Activated CD8-positive, alpha-beta T cell treated with anti-CD3 and anti-CD28 coated beads for 36 hours (primary cell): ENCODE measurements around the gene RETREG3. TPM values are rescaled to one million over a fixed set of nuclear protein-coding genes. Genes with fewer than 3 reads are reported as not detected.
A peak's percentile ranks its signal among the peaks of the same experiment; 100 is the strongest.

Source experiments
- ATAC-seq: fragments of 200-7000 bp; cut with Tn5 transposase; one replicate; pipeline ENCODE4 v1.10.0; 2021; ENCODE audit warnings: mild to moderate bottlenecking, moderate library complexity
- CTCF ChIA-PET: fragments of 350-600 bp; sonication (Branson Sonifier 250); formaldehyde crosslinking; loops from one replicate; lab custom pipeline; 2021; ENCODE audit warnings: antibody characterized with exemption; lab: Charles Lee
- POLR2A ChIA-PET: fragments of 350-600 bp; sonication (Branson Sonifier 250); formaldehyde crosslinking; loops from one replicate; lab custom pipeline; 2021; ENCODE audit warnings: antibody characterized with exemption; lab: Charles Lee
- DNase-seq: peaks from one replicate; pipeline ENCODE4 v3.0.0-alpha.2; 2020
- H3K27ac Mint-ChIP-seq: one replicate; pipeline ENCODE4 v1.8.0; 2021; ENCODE audit warnings: mild to moderate bottlenecking, mixed read lengths
- H3K27me3 Mint-ChIP-seq: one replicate; pipeline ENCODE4 v1.8.0; 2021; ENCODE audit warnings: mixed read lengths
- H3K36me3 Mint-ChIP-seq: one replicate; pipeline ENCODE4 v1.8.0; 2021; ENCODE audit warnings: low read depth, mixed read lengths
- H3K4me1 Mint-ChIP-seq: one replicate; pipeline ENCODE4 v1.8.0; 2021; ENCODE audit warnings: low read depth, mixed read lengths
- H3K4me3 Mint-ChIP-seq: one replicate; pipeline ENCODE4 v1.8.0; 2021; ENCODE audit warnings: mild to moderate bottlenecking, moderate library complexity, mixed read lengths
- H3K9me3 Mint-ChIP-seq: one replicate; pipeline ENCODE4 v1.8.0; 2021; ENCODE audit warnings: mixed read lengths
- CTCF ChIP-seq: fragments of 200-600 bp; IDR thresholded peaks from one replicate; pipeline ENCODE4 v1.8.0; 2022; ENCODE audit warnings: antibody characterized with exemption, mild to moderate bottlenecking
- intact Hi-C: fragments of 100-400 bp; cut with micrococcal nuclease; formaldehyde crosslinking; loops from one replicate; pipeline ENCODE4 v1.10.0; 2022
- total RNA-seq, 2 experiments: library from RNA; stranded (reverse); gene quantifications; one replicate each; pipeline ENCODE4 v1.2.3, GENCODE V29; 2021

RETREG3 gene
- total RNA-seq, 2 experiments from 2014 or later: 25.0 to 28.2 TPM

- no peak for TF ChIP-seq CTCF
- Mint-ChIP-seq H3K36me3 (peaks cover 15% of the 10 kb centered on the region), H3K4me3 (peak overlapping the region; percentile 99), H3K9me3 (no peaks in the 10 kb centered on the region), H3K27ac (peak overlapping the region; percentile 97), H3K27me3 (no peaks in the 10 kb centered on the region), H3K4me1 (peaks cover 36% of the 10 kb centered on the region)
- intact Hi-C loops: no loop called here
- ATAC-seq: peak; percentile 51
- CTCF ChIA-PET: interaction anchor here (0.6 to 3.3 kb wide), 13 partner anchors 8 to 389 kb away, joined by 3 to 33 read pairs (median 4); partner anchors contain the start of genes PSMC3IP, RPL27 and TUBG2
- DNase-seq: peak; percentile 34
- POLR2A ChIA-PET: interaction anchor here (0.6 to 2.0 kb wide), 17 partner anchors 8 to 165 kb away, joined by 3 to 12 read pairs (median 4); partner anchors contain the start of gene PSMC3IP
Observed at GRCh38 chr17:42608305-42609181, 631 bp downstream of the RETREG3 start.

GRCh38 chr17:42607769-42608168 lies 1.4 kb downstream of the RETREG3 start:
- Mint-ChIP-seq H3K4me1 (peaks cover 42% of the 10 kb centered on the region), H3K27me3 (no peaks in the 10 kb centered on the region), H3K36me3 (peaks cover 19% of the 10 kb centered on the region), H3K27ac (peak overlapping the region; percentile 97), H3K9me3 (no peaks in the 10 kb centered on the region), H3K4me3 (peak overlapping the region; percentile 99)
- intact Hi-C loops: no loop called here
- CTCF ChIA-PET: interaction anchor here (1.3 to 3.3 kb wide), 7 partner anchors 10 to 321 kb away, joined by 3 to 33 read pairs (median 6); partner anchors contain the start of genes PSMC3IP and TUBG2
- POLR2A ChIA-PET: interaction anchor here (0.6 to 1.6 kb wide), 8 partner anchors 9 to 77 kb away, joined by 3 to 9 read pairs (median 4); no protein-coding TSS in a partner anchor
- TF ChIP-seq CTCF: no peak
- DNase-seq: no peak
- no peak for ATAC-seq

GRCh38 chr17:42603318-42603717 lies 5.9 kb downstream of the RETREG3 start:
- H3K36me3 Mint-ChIP-seq: peaks cover 7% of the 10 kb centered on the region

GRCh38 chr17:42598905-42599304 lies 10.3 kb downstream of the RETREG3 start:
- H3K4me1 Mint-ChIP-seq: peaks cover 25% of the 10 kb centered on the region
- no peak for TF ChIP-seq CTCF
- POLR2A ChIA-PET: interaction anchor here (1.0 to 1.7 kb wide), 2 partner anchors 9 to 22 kb away, joined by 4 to 9 read pairs; no protein-coding TSS in a partner anchor
- no peak overlapping the region for H3K27ac Mint-ChIP-seq
- no peaks in the 10 kb centered on the region for H3K9me3 Mint-ChIP-seq
- no peaks in the 10 kb centered on the region for H3K27me3 Mint-ChIP-seq
- H3K4me3 Mint-ChIP-seq: no peak overlapping the region
- peaks cover 9% of the 10 kb centered on the region for H3K36me3 Mint-ChIP-seq
- CTCF ChIA-PET: interaction anchor here (2.1 to 6.1 kb wide), 3 partner anchors 9 to 165 kb away, joined by 6 to 46 read pairs (median 7); partner anchors contain the start of gene PSMC3IP
- ATAC-seq (no peak), DNase-seq (no peak)
- intact Hi-C loops: no loop called here

More at GRCh38 chr17:42603318-42603717, 5.9 kb downstream of the RETREG3 start:
- intact Hi-C loops: no loop called here
- ATAC-seq: no peak
- Mint-ChIP-seq H3K4me1 (peaks cover 53% of the 10 kb centered on the region), H3K27me3 (no peaks in the 10 kb centered on the region), H3K27ac (peak overlapping the region; percentile 16), H3K4me3 (no peak overlapping the region), H3K9me3 (no peaks in the 10 kb centered on the region)
- CTCF ChIA-PET: interaction anchor here (6.1 kb wide), 1 partner anchor 25 kb away, joined by 46 read pairs; the partner anchor contains the start of gene PSMC3IP
- DNase-seq: no peak
- POLR2A ChIA-PET: no interaction called here
- no peak for TF ChIP-seq CTCF
